ENCODE data around the gene DISP1. TPM values are rescaled to one million over a fixed set of nuclear protein-coding genes. Genes with fewer than 3 reads are reported as not detected.

Gene DISP1
- total RNA-seq, 4 donors from 2014 or later: 6.5 to 24.7 (median 15.4) TPM

GRCh38 chr1:222821239-222821638, 6.4 kb downstream of the DISP1 start:
- 83 to 89% methylated on average over 2 to 4 of the region's 4 CpGs for WGBS, 2 donors (ENCODE audit: low coverage in 1 of 2)
- no peak overlapping the region for H3K4me3 ChIP-seq
- H3K36me3 ChIP-seq: no peaks in the 10 kb centered on the region
- no peak for TF ChIP-seq CTCF (IDR thresholded peaks at IDR 0.05)
- TF ChIP-seq POLR2A (IDR thresholded peaks at IDR 0.05): no peak
- TF ChIP-seq POLR2AphosphoS5 (IDR thresholded peaks at IDR 0.05): no peak
- no peak for TF ChIP-seq EP300 (IDR thresholded peaks at IDR 0.05)
- H3K27me3 ChIP-seq: no peaks in the 10 kb centered on the region
- no peaks in the 10 kb centered on the region for H3K9me3 ChIP-seq
- ATAC-seq: no peak
- H3K4me1 ChIP-seq: peaks cover 0 to 56% (median 17%) of the 10 kb centered on the region in 3 donors
- H3K27ac ChIP-seq: no peak overlapping the region

- Histone ChIP-seq H3K4me1 (peaks cover 0 to 36% (median 2%) of the 10 kb centered on the region in 3 donors), H3K36me3 (no peaks in the 10 kb centered on the region), H3K27ac (no peak overlapping the region), H3K9me3 (no peaks in the 10 kb centered on the region), H3K4me3 (no peak overlapping the region), H3K27me3 (no peaks in the 10 kb centered on the region)
- TF ChIP-seq CTCF (IDR thresholded peaks at IDR 0.05) (no peak), POLR2AphosphoS5 (IDR thresholded peaks at IDR 0.05) (no peak), EP300 (IDR thresholded peaks at IDR 0.05) (no peak), POLR2A (IDR thresholded peaks at IDR 0.05) (no peak)
- whole genome bisulfite sequencing, 2 donors (ENCODE audit: low coverage in 1 of 2): 49 to 77% methylated on average over 3 of the region's 3 CpGs
- no peak for ATAC-seq
Measured at GRCh38 chr1:222823695-222824094, 8.9 kb downstream of the DISP1 start.

DNA sequence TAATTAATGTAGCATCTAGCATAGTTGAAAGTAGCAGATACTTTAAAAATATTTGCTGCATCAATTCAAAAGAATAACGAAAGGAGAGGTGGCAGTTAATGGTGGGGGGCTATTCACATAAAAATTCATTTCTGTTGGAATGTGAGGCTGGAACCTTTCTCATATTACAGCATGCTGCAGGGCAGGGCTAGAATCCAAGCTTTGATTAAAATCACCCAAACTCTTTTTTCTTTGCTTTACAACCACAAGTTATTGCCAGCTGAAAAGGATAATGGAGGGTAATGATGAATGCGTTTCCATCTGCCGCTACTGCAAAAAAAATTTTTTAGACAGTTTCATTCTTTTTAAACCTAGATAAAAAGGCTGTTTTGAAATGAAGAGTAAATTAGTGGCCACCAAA, 9.8 kb downstream of the DISP1 start:
- TF ChIP-seq CTCF (IDR thresholded peaks at IDR 0.05): no peak
- no peak for TF ChIP-seq POLR2A (IDR thresholded peaks at IDR 0.05)
- no peak for TF ChIP-seq POLR2AphosphoS5 (IDR thresholded peaks at IDR 0.05)
- no peak for TF ChIP-seq EP300 (IDR thresholded peaks at IDR 0.05)
- WGBS, 2 donors (ENCODE audit: low coverage in 1 of 2): 56 to 73% methylated on average over 3 of the region's 3 CpGs
- no peak overlapping the region for H3K27ac ChIP-seq

GRCh38 chr1:222828939-222829338, 14.1 kb downstream of the DISP1 start:
- peaks cover 0 to 41% (median 7%) of the 10 kb centered on the region in 3 donors for H3K4me1 ChIP-seq

More for the DNA sequence above, 9.8 kb downstream of the DISP1 start:
- Histone ChIP-seq H3K4me3 (no peak overlapping the region), H3K36me3 (no peaks in the 10 kb centered on the region), H3K9me3 (no peaks in the 10 kb centered on the region), H3K27me3 (no peaks in the 10 kb centered on the region), H3K4me1 (peaks cover 0 to 42% (median 4%) of the 10 kb centered on the region in 3 donors)
- no peak for ATAC-seq

More at GRCh38 chr1:222828939-222829338, 14.1 kb downstream of the DISP1 start:
- Histone ChIP-seq H3K4me3 (no peak overlapping the region), H3K9me3 (no peaks in the 10 kb centered on the region), H3K27me3 (no peaks in the 10 kb centered on the region), H3K27ac (no peak overlapping the region), H3K36me3 (no peaks in the 10 kb centered on the region)
- no peak for ATAC-seq
- no peak for TF ChIP-seq EP300 (IDR thresholded peaks at IDR 0.05)
- TF ChIP-seq CTCF (IDR thresholded peaks at IDR 0.05): peak in 1 of 4 experiments; percentile 16
- TF ChIP-seq POLR2AphosphoS5 (IDR thresholded peaks at IDR 0.05): no peak
